COLO668 (cell line): Measurements from ENCODE around the gene TSSC4.

Experiments
- DNase-seq: peaks from one replicate; lab custom pipeline; 2025; ENCODE audit not compliant: unreplicated experiment; lab: John Stamatoyannopoulos, UW

TSSC4 gene

DNA sequence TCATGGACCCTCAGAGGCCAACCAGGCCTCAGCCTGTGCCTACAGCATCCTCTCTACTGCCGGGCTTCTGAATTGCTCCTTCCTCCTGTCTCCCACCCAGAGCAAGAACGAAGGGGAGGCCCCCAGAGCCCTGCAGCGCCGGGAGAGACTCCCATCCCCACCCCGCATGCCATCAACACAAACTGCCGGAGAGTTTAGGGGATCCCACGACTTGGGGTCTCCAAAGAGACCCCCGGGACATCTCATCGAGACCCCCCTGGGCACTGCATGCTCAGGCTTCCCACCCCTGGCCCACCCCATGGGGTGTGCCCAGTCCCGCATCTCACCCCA lies 31.7 kb upstream of the TSSC4 start:
- DNase-seq, result no peak

- DNase-seq, result no peak
These were observed 31.2 kb upstream of the TSSC4 start for GRCh38 chr11:2369320-2369719.

GRCh38 chr11:2369896-2370295 lies 30.7 kb upstream of the TSSC4 start:
- DNase-seq, result no peak

- DNase-seq, result no peak
These were observed 25.9 kb upstream of the TSSC4 start for GRCh38 chr11:2374456-2375201.

GRCh38 chr11:2375341-2375853 lies 25.2 kb upstream of the TSSC4 start:
- DNase-seq, result no peak

DNA sequence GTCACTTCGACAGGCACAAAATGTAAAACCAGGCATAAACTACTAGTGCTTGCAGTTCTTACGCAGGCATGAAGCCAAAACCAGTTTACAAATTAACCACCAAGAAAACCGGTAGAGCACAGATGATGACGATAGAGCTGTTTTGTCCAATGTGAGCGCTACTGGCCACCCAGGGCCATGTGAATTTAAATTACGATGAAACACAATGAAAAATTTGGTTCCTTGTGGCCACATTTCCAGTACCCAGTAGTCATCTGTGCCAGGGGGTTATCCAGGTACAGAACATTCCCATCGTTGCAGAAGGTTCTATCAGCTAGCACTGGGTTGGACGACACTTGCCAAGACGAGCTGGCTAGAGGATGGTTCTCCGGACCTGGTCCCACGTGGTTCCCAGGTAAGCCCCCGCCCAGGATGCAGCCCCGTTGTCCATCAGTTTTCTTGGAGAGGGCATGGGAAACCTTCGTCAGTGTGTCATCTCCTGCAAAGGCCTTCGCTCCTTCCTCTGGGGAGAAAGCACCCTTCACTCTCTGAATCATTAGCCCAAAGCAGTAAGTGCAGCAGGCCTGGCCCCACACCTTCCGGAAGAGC lies 24.5 kb upstream of the TSSC4 start:
- DNase-seq, result no peak

DNA sequence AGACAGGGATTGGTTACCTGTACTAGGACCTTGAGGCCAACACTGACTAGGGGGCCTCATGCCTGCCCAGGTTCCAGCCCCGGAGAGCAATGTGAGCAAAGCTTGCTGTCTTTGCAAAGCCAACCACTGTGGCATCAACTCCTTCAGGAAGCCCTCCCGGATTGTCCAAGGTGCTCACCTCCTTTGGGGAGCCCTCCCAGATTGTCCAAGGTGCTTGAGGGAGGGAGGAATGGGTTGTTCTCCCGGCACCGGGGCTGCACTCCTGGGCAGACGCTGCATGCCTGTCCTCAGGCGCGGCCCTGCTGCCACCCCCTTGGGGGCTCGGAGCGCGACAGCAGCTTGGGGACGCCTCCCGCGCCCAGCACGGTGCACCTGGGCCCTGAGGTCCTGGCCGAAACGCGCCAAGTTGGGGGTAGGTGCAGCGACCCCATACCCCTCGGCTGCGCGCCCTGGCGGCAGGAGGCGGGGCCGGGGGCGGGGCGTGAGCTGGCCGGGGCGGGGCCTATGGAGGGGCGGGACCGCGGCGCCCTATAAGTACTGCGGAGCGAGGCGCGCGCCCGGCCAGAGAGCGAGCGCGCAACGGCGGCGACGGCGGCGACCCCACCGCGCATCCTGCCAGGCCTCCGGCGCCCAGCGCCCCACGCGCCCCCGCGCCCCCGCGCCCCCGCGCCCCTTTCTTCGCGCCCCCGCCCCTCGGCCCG lies 23.6 kb upstream of the TSSC4 start, which contains the start of gene CD81:
Gene CD81, plus strand, starts transcription at position 560 of the 701 bp plus-strand sequence. CDS start 240 bp downstream, outside the sequence.
- DNase-seq, result no peak

DNA sequence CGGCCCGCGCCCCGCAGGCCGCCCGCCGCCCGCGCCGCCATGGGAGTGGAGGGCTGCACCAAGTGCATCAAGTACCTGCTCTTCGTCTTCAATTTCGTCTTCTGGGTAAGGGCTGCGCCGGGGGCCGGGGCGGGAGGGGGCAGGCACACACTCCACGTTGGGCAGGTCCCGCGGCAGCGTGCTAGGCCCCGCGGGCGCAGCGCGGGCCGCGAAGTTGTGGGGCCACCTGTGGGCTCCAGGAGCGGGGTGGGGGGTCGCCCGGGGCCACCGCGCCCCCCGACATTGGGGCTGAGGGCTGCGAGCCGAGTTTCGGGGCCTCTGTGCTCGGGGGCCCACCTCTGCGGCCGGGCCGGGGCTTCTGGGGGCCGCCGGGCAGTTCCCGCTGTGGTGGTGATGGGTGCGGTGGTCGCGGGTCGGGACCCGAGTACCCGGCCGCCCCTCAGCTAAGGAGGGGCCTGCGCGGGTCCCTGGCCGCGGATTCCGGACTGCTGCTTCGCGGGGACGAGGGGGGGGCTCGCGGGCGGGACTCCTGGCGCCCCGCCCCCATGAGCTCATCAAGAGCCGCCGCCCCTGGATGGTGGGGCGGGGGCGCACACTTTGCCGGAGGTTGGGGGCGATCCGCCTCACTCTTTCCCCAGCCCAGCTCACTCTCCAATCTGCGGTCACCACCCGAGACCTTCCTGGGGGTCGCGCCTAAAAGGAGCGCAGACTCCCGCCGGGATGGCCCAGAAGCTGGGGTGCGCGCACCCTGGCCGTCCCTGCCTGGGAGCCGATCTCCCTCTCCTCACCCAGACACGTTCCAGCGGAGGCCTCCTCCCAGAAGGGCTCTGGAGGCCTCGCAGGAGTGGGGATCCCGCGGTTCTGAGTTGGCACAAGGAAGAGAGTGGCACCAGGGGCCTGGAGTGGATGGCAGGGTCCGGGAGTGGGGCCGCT lies 22.8 kb upstream of the TSSC4 start:
- no peak for DNase-seq

- DNase-seq, result no peak
These were observed 21.9 kb upstream of the TSSC4 start for GRCh38 chr11:2378527-2379210.

DNA sequence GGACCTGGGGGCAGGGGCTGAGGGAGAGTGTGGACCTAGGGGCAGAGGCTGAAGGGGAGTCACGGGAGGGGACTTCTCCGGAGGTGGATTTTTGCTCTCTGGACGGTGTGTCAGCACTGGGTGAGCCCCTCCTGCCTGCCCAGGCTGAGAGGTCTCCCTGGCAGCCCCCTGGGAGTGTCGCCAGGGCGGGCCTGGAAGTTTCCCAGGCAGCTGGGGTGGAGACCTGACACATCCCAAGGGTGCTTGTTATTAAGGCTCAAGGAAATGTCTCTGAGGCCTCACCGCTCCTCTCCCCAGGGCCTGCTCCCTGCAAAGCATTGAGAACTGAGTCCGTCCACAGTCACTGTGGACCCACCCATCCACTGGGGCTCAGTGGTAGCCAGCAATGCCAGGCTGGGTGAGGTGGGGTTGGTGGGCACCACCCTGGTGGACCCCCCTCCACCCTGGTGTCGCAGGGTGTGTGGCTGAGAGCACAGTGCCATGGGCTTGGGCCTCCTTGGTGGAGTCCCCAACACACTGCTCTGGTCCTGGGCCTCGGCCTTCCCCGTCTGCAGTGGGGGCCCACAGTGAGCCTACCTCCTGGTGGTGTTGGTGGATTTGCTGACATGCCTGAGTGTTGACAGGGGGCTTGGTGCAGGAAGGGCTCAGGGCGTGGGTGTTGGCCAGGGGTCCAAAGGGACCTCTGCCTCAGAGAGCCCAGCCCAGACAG lies 20.9 kb upstream of the TSSC4 start:
- no peak for DNase-seq

GRCh38 chr11:2380396-2380795 lies 20.2 kb upstream of the TSSC4 start:
- no peak for DNase-seq

DNA sequence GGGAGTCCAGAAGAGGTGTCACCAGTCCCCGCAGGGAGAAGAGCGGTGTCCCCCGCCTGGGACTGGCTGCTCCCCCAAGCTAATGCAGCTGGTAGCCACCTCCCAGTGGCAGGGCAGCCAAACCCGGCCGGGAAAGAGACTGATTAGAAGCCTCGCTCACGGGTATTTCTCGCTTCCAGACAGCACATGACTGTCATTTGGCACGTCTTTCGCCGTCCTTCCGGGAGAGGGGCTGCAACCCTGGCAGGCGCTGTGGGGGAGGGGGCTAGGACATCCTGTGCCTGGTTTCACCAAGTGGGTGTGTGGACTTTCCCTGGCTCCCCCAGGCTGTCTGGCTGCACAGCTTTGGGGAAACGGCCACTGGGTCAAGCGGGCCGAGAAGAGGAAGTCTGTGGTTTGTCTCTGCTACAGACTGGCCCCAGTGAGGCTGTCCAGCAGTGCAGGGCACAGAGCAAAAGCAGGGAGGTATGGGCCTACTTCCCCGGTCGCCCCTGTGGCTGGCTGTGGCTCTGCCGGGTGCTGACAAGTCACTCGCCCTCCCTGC lies 19.7 kb upstream of the TSSC4 start:
- DNase-seq, result no peak

- DNase-seq, result no peak
These were observed 18.9 kb upstream of the TSSC4 start for GRCh38 chr11:2381494-2382128.

DNA sequence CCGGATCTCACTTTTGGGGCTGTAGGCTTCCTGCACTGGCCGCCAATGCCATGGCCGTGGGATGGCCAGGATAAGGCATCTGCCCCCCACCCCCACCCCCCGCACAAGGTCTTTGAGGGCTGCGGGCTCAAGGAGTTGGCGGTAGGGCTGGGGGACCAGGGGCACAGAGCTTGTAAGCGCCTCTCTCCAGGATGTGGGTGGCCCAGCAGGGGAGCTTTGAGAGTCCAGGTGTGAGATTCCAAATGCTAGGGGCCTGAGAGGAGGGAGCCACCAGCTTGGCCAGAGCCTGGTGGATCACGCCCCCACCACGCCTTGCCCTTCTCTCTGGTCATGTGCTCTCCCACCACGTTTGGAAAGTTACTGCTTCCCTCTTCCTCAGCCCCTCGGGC lies 18.4 kb upstream of the TSSC4 start:
- DNase-seq, result no peak

DNA sequence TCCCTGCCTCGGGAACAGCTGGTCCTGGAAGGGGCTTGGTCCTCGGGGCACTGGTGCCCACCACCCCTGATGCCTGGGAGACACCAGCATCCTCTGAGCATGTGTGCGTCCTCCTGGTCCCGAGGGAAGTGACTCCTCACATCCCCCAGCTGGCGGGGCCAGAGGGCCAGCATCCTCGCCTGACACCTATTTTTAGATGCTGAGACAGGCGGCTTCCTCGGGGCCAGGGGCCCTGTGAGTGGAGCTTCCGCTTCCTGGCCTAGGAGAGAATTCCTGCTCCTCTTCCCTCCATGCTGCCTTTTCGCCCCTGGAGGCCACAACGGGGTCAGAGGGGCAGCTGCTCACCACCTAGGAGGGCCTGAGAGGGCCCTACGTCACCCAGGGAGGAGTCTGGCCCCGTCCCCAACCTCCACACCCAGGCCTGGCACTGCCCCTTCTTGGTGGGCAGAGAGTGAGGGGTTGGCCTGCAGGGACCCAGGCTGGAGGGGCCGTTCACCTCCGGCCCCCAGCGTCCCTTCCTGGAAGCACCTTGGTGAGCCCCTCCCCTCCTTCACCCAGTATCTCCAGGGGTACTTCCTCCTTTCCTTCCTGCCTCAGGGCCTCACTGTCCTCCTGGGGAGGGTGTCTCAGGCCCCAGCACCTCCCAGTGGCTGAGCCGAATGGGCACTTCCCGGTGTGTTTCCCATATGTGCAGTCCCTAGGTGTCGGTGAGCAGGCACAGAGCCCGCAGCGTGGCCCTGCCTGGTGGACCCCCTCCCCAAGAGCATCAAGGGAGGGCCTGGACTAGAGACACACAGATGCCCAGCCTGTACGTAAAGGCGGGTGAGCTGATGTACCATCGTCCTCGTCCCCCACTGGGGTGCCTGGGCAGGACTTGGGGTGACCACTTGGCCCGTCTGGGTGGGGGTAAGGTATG lies 17.4 kb upstream of the TSSC4 start:
- no peak for DNase-seq

GRCh38 chr11:2383852-2384804 lies 16.4 kb upstream of the TSSC4 start:
- no peak for DNase-seq
